DND-41 (cell line): ENCODE measurements around the gene EML5.
"Not testable (repeated sequence)": the region's sequence is repeated elsewhere in the genome, so short reads cannot be mapped to it uniquely, and the experiment has no call there.

ENCODE experiments used
- ATAC-seq: fragments of 200-7000 bp; cut with Tn5 transposase; 3 replicates; pipeline ENCODE4 v1.9.1; 2021; ENCODE audit warnings: low read depth; ENCODE audit not compliant: insufficient read depth
- DNase-seq: peaks from one replicate; pipeline ENCODE4 v3.0.0-alpha.2; 2020
- H2AFZ ChIP-seq: 2 replicates; pipeline ENCODE4 v1.6.0; 2012; ENCODE audit warnings: low read depth, low read length
- H3K27ac ChIP-seq: 2 replicates; pipeline ENCODE4 v1.5.1; 2012; ENCODE audit warnings: low read length, inconsistent platforms
- H3K27me3 ChIP-seq: fragments of 200-600 bp; sonication (generic); 2 replicates; pipeline ENCODE4 v1.6.0; 2012; ENCODE audit warnings: low read length, mild to moderate bottlenecking, inconsistent platforms; ENCODE audit not compliant: insufficient read depth, poor library complexity
- H3K36me3 ChIP-seq: 2 replicates; pipeline ENCODE4 v1.5.1; 2012; ENCODE audit warnings: low read length, inconsistent platforms; ENCODE audit not compliant: insufficient read depth
- H3K4me1 ChIP-seq: 2 replicates; pipeline ENCODE4 v1.5.1; 2012; ENCODE audit warnings: mild to moderate bottlenecking, low read length; ENCODE audit not compliant: insufficient read depth
- H3K4me2 ChIP-seq: 2 replicates; pipeline ENCODE4 v1.6.0; 2012; ENCODE audit warnings: mild to moderate bottlenecking, moderate library complexity, low read length, inconsistent platforms; ENCODE audit not compliant: insufficient read depth
- H3K4me3 ChIP-seq, 2 experiments: fragments of 200-600 bp in 1 of 2; shearing (Covaris generic) in 1 of 2; 2 replicates each; pipeline ENCODE4 v1.5.1; 2012 to 2016; ENCODE audit warnings: inconsistent platforms in 2 of 2, low read length in 2 of 2, mild to moderate bottlenecking in 2 of 2, low read depth in 1 of 2, moderate library complexity in 1 of 2
- H3K79me2 ChIP-seq: 2 replicates; pipeline ENCODE4 v1.6.0; 2012; ENCODE audit warnings: low read length, inconsistent platforms; ENCODE audit not compliant: insufficient read depth
- H3K9ac ChIP-seq: 2 replicates; pipeline ENCODE4 v1.6.0; 2012; ENCODE audit warnings: low read depth, mild to moderate bottlenecking, inconsistent platforms, low read length, moderate library complexity
- H3K9me3 ChIP-seq: 2 replicates; pipeline ENCODE4 v1.5.1; 2012; ENCODE audit warnings: low read length, moderate library complexity, mild to moderate bottlenecking, inconsistent platforms; ENCODE audit not compliant: insufficient read depth, severe bottlenecking
- H4K20me1 ChIP-seq: 2 replicates; pipeline ENCODE4 v1.6.0; 2012; ENCODE audit warnings: low read length; ENCODE audit not compliant: insufficient read depth
- CTCF ChIP-seq: IDR thresholded peaks from 2 replicates; pipeline ENCODE4 v1.5.1; 2012; ENCODE audit warnings: borderline replicate concordance, low read length, moderate library complexity, mild to moderate bottlenecking; ENCODE audit not compliant: poor library complexity, severe bottlenecking; ENCODE audit errors: extremely low read depth
- EZH2 ChIP-seq: IDR thresholded peaks from 3 replicates; pipeline ENCODE4 v1.6.1; 2012; ENCODE audit warnings: borderline replicate concordance, low read depth, mild to moderate bottlenecking, moderate library complexity, low read length, inconsistent platforms; ENCODE audit not compliant: severe bottlenecking

EML5 gene

GRCh38 chr14:88821378-88821777 is 28.6 kb upstream of the EML5 start:
- Histone ChIP-seq H3K79me2 (no peaks in the 10 kb centered on the region), H3K27me3 (peaks cover 2% of the 10 kb centered on the region), H3K4me3 (no peak overlapping the region), H3K4me2 (no peak overlapping the region), H3K9ac (no peak overlapping the region), H3K9me3 (no peaks in the 10 kb centered on the region), H3K4me1 (peaks cover 19% of the 10 kb centered on the region), H4K20me1 (no peaks in the 10 kb centered on the region), H3K27ac (no peak overlapping the region), H2AFZ (no peak overlapping the region), H3K36me3 (no peaks in the 10 kb centered on the region)
- TF ChIP-seq CTCF (no peak), EZH2 (no peak)
- DNase-seq (no peak), ATAC-seq (no peak)

GRCh38 chr14:88819674-88820073 is 26.9 kb upstream of the EML5 start:
- H3K4me3 ChIP-seq, H3K27me3 ChIP-seq, H3K27ac ChIP-seq, H3K9me3 ChIP-seq, H3K9ac ChIP-seq, H2AFZ ChIP-seq, H3K79me2 ChIP-seq, DNase-seq, H3K36me3 ChIP-seq, ATAC-seq, H3K4me2 ChIP-seq, H3K4me1 ChIP-seq, H4K20me1 ChIP-seq: not testable (repeated sequence)

GRCh38 chr14:88818018-88818417 is 25.3 kb upstream of the EML5 start:
- no peak overlapping the region for H3K4me2 ChIP-seq
- H2AFZ ChIP-seq, result no peak overlapping the region
- ATAC-seq (no peak), DNase-seq (no peak)
- no peak overlapping the region for H3K27ac ChIP-seq
- H3K4me1 ChIP-seq, result no peaks in the 10 kb centered on the region
- no peaks in the 10 kb centered on the region for H3K79me2 ChIP-seq
- H4K20me1 ChIP-seq, result no peaks in the 10 kb centered on the region
- H3K9ac ChIP-seq, result no peak overlapping the region
- H3K27me3 ChIP-seq, result peaks cover 2% of the 10 kb centered on the region
- TF ChIP-seq EZH2 (no peak), CTCF (no peak)
- no peak overlapping the region for H3K4me3 ChIP-seq
- H3K36me3 ChIP-seq, result no peaks in the 10 kb centered on the region
- no peaks in the 10 kb centered on the region for H3K9me3 ChIP-seq

- no peak overlapping the region for H3K4me3 ChIP-seq
Observed at GRCh38 chr14:88815980-88816379, 23.2 kb upstream of the EML5 start.

More at GRCh38 chr14:88815980-88816379, 23.2 kb upstream of the EML5 start:
- no peaks in the 10 kb centered on the region for H3K9me3 ChIP-seq
- H3K79me2 ChIP-seq, result no peaks in the 10 kb centered on the region
- TF ChIP-seq CTCF (no peak), EZH2 (no peak)
- no peak for DNase-seq
- no peak overlapping the region for H3K4me2 ChIP-seq
- H3K27me3 ChIP-seq, result peaks cover 2% of the 10 kb centered on the region
- no peak overlapping the region for H2AFZ ChIP-seq
- no peak overlapping the region for H3K27ac ChIP-seq
- H4K20me1 ChIP-seq, result no peaks in the 10 kb centered on the region
- no peak overlapping the region for H3K9ac ChIP-seq
- ATAC-seq, result no peak
- H3K4me1 ChIP-seq, result no peaks in the 10 kb centered on the region
- H3K36me3 ChIP-seq, result no peaks in the 10 kb centered on the region
